Mucosa of gallbladder (tissue), 1 donor: ENCODE results near the gene SMG6. TPM values are rescaled to one million over a fixed set of nuclear protein-coding genes. Genes with fewer than 3 reads are reported as not detected.
"Not testable (repeated sequence)": the region's sequence is repeated elsewhere in the genome, so short reads cannot be mapped to it uniquely, and the experiment has no call there.

Experiments used
- DNase-seq: peaks from one replicate; pipeline ENCODE4 v3.0.0-alpha.2; 2020; ENCODE audit warnings: low spot score
- total RNA-seq: library from RNA; stranded (reverse); gene quantifications from one replicate; pipeline ENCODE4 v1.2.1, GENCODE V29; 2021
- donor health status: DM: no; HTN: no; CAD: no.

Gene SMG6
- total RNA-seq, 1 donor from 2014 or later: 36.9 TPM

DNA sequence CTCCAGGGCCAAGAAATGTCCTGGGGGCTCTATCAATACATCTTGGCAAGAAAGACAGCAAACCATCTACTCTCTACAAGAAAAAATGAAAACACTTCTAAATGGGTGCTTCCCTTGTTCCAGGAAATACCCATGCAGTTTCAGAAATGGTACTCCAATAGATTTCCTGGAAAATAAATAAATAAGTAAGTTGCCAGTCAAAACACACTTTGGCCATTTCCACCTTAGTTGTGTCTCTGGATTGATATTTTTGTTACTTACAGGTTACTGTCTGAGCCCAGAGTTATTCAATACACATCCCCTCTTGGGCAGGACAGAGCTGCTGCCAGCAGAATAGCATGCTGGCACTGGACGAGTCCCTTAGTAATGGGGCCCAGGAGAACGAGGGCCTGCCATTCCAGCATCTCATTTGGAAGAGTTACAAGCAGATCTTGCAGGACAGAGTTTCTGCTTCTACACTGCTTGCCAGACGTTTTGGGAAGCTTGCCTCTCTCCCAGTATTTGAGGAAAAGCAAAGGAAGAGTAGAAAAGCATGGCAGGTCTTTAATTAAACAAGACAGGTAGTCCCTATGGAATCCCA, 100.5 kb downstream of the SMG6 start:
- no peak for DNase-seq

DNA sequence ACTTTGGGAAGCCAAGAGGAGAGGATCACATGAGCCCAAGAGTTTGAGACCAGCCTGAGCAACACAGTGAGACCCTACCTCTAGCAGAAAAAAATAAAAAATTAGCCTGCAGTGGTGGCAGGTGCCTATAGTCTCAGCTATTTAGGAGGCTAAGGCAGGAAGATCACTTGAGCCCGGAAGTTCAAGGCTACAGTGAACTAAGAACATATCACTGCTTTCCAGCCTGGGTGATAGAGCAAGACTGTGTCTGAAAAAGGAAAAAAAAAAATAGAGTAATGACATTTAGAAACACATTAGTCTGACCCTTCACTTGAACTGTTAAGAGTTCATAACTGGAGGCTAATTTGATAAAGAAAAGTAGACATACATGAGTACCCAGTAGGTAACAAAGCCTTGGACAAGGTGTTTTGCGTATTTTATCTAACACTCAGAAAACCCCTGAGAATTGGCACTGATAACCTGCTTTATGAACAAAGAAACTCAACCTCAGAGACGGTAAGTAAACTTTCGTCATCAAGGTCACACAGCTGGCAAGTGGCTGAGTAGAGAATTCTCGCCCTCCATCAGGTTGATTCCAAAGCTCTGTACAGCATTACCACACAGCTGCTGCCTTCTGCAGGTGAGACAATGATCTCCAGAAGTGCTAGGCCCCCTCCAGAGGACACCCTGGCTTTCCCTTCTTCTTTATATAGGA, 101.1 kb downstream of the SMG6 start:
- no peak for DNase-seq

DNA sequence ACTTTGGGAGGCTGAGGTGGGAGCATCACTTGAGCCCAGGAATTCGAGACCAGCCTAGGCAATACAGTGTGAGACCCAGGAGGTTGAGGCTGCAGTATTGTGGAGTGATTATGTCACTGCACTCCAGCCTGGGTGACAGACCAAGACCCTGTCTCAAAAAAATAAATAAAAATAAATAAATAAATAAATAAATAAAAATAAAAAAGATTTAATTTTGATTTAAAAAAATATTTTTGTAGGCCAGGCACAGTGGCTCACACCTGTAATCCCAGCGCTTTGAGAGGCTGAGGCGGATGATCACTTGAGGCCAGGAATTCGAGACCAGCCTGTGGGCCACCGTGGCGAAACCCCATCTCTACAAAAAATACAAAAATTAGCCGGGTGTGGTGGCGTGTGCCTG, 104.2 kb downstream of the SMG6 start:
- DNase-seq: not testable (repeated sequence)

DNA sequence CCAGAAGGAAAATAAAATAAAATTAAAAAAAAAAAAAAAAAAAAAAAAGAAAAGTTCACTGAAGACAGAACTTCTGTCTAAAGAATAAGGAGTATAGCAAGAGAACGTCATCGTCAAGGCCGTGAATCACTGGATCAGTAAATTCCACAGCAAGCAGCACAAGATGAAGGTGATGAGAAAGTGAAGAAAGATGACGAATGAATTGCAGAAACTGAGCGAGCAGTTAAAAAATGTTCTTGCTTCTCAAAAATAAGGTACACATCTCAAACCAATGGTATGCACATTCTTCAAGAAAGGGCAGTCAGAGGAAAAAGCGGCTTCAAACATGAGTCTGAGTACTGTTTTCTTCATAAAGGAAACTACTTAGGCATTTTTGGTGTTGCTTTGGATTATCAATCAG, 104.7 kb downstream of the SMG6 start:
- no peak for DNase-seq

DNA sequence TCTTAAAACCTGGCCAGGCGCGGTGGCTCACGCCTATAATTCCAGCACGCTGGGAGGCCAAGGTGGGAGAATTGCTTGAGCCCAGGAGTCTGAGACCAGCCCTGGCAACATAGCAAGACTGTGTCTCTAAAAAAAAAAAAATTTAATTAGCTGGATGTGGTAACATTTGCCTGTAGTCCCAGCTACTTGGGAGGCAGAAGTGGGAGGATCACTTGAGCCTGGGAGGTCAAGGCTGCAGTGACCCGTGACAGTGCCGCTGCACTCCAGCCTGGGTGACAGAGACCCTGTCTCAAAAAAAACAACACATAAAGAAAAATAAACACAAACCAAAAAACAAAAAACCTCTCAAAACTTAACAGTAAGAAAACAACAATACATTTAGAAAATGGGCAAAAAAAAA, 106.3 kb downstream of the SMG6 start:
- no peak for DNase-seq

DNA sequence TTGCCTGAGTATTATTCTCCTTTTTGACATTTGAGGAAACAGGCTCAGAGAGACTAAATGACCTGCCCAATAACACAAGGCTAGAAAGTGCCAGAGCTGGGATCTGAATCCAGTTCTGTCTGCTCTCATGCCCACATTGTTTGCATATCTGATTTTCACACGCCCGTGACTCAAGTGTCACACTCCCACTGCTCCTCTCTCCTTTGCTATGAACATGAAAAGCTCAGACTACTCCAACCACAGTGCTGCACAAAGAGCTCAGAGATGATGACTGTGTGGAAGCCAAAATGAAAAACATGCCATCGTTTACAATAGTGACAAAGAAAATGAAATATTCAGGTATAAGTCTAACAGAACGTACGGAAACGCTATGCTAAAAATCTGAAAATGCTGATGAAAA, 107.9 kb downstream of the SMG6 start:
- DNase-seq: no peak

DNA sequence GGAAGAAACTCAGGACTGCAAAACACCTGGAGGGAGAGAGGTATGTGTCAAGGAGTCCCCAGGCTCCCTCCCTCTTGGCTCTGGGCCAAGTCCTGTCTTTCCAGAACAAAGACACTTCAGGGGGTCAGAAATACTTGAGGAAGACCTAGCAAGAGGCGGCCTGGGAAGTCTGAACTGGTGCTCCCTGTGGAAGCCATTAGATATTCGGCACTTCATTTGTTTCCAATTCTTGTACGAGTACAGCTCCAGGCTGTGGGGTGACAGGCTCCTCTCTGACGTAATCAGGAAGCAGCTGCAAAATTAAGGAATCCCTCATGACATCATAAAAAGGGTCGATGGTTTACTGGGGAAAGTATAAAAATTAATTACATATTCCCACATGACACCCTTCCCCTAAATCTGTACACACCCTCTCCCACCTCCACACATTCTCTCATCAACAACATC, 108.7 kb downstream of the SMG6 start:
- DNase-seq: no peak

DNA sequence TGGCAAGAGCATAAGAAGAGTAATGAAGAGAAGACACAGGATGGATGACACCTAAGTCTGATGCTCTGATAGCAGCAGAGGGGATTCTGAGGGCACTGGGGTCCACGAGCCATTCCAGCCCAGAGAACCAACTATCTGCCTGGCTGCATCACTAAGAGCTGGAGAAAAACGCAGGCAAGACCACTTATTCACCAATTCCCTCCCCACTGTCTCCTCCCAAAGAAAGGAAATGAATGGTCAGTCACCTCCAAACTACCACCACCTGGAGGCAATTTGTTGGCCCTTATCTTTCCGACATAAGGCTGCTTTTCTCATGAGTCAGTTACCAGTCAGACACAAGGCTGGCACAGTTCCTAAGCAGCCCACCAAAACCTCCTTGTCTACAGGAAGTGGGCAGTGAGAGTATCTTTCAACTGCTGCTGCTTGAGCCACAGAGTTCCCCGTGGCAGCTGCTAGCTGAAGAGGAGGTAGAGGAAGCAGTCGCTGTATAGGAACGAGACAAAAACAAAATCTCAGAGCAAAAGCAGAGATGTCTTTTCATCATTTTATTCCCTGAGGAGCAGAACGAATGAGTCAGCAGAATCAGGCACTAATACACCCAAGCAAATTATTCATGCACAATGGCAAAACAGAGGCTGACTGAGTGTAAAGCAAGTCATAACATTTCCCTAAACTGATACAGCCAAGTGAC, 111.1 kb downstream of the SMG6 start:
- DNase-seq: no peak

DNA sequence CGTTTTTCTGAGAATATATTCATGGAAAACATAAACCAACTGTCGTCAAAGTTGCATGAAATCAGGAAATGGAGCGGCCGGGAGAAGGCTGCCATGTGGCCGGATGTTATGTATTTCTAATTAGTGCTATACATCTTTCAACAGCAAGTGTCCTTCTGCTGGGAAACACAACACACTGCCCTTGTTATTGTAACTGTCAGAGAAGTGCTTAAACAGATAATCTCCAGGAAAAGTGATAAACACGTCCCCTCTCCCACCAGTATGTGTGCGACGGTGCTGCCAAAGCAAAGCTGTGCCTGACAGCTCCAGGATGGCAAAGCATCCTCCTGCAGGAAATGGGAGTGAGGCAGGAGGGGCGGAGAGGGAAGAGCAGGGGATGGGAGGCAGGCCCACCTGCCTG, 111.8 kb downstream of the SMG6 start:
- DNase-seq: no peak

DNA sequence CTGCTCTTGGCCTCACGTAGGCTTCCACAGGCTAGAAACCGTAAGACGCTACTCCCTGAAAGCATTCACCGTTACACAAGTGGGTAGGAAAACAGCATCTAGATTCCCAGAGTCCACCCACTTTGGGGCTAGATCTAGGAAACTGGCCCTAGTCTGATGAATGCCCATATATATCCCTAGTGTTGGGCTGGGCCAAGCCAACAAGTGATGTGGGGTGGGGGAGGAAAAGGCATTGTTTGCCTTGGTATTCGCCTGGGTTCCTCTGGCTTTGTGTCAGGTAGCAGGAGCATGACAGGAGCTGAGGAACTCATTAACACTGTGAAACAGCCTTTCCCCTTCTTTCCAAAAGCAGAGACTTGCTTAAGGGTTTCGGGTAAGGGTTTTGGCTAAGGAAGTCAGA, 112.4 kb downstream of the SMG6 start:
- no peak for DNase-seq

DNA sequence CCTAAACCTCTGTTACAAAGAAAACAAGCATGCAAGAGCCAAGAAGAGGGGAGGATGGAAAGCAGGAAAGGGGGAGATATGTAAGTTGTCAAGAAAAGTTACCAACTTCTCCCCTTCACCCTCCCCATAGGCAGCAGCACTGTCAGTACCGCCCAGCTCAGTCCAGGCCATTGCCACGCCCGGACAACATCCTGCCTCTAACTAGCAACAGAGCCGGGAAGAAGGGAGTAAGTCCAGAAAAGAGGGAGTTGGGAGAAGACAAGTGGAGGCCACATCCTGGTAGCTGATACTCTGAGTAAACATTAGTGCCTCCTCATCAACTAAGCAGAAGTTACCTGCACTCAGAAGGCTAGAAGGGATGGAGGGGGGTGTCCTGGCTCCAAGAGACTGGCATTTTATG, 113.6 kb downstream of the SMG6 start:
- no peak for DNase-seq

DNA sequence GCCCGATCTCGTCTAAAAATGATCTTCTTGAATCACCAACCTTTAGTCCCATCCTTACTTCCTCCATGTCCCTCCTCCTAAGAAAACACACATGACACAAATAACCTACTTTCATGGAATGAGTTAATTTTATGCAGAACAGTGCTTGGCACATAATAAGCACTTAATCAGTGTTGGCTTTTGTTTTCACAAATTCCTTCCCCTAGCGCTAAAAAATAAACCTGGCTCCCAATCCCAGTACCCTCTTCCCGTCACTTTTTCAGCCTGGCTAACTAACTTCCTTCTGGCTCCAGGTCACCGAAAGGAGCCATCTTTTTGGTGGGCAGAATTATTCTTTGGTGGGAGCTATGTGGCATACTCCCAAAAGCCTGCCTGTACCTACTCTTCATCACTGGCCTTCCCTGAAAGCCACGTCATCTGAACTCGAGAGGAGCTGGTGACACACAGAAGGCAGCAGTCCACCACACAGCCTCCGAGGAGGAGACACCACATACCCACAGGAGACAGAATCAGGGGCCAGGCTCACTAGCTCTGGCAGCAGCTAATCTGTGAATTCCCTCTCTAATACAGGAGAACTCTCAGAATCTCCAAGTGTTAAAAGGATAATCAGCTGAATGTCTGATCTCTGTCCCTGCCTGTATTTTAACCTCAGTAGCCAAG, 114.5 kb downstream of the SMG6 start:
- DNase-seq: no peak

DNA sequence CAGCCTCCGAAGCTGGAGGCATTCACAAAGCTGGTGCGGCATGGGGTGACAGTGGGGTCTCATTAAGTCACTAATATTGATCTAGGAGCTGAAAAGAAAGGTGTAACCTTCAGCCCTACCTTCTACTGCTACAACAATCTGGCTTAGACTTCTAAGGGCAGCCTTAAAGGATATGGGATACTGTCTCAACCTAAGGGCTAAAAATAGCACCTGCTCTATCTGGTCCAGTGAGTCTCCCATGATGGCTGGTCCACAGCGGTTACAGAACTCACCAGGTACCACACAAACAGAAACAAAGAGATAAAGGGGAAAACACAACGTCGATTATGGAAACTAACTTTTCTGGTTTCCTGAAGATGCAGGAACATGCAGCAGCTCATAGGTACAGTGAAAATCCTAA, 115.8 kb downstream of the SMG6 start:
- no peak for DNase-seq

DNA sequence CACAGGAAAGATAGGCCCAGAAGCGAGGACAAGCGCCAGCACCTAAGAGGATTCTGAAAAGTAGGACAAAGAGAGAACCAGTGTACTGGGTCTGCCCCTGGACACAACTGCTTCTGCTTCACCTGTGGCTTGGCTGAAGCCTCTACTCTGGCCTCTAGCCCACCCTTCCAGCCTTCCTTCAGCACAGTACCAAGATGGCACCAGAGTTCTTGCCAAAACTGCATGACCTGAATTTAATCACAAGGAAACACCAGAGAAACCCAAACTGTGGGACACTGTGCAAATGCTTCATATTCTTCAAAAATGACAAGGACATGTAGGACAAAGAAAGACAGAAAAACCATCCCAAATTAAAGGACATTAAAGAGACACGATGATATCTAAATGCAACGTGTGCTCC, 116.6 kb downstream of the SMG6 start:
- DNase-seq: no peak

DNA sequence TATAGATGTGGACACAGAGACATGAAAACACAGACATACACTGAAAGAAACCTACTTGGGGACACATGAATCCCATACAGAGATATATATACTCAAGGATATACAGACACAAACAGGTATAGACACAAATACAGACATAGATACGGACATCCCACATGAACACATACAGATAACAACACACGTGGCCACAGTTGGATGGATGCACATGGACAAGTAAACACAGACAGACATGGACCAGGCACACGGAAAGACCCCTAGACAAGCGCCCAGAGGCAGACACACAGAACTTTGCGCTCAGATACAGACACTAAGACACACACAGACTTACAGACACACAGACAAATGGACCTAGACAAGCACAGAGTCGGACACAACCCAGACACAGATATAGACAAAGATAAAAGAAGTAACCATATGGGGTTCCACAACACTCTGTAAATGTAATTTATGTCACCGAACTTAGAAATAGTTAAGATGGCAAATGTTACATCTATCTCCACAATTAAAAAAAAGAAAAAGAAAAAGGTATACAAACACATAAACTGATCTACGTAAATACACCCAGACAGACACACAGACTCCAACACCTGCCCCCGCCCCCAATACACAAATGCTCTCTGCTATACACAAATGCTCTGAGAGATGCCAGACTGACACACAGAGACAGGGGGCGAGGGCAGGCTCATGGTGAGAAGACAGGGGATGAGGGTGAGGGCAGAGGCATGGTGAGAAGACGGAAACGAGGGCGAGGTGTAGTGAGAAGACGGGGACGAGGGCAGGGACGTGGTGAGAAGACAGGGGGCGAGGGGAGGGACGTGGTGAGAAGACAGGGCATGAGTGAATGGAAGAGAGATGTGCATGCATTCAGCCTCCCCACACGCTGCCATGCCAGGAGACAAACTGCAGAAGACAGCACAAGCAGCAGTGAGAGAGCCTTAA, 118.3 kb downstream of the SMG6 start:
- DNase-seq: no peak

DNA sequence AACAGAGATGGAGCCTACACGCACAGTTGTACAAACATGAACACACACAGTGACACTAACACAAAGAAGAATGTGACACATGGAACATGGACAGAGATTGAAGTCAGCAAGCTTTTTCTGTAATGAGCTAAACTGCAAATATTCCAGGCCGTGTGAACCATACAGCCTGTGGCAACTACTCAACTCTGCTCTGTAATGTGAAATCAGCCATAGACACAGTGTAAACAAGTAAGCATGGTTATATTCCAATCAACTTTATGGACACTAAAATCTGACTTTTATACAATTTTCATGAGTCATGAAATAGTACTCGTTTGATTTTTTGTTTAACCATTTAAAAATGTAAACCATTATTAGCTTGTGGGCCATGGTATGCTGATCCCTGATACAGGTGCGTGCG, 120.2 kb downstream of the SMG6 start:
- DNase-seq: no peak

DNA sequence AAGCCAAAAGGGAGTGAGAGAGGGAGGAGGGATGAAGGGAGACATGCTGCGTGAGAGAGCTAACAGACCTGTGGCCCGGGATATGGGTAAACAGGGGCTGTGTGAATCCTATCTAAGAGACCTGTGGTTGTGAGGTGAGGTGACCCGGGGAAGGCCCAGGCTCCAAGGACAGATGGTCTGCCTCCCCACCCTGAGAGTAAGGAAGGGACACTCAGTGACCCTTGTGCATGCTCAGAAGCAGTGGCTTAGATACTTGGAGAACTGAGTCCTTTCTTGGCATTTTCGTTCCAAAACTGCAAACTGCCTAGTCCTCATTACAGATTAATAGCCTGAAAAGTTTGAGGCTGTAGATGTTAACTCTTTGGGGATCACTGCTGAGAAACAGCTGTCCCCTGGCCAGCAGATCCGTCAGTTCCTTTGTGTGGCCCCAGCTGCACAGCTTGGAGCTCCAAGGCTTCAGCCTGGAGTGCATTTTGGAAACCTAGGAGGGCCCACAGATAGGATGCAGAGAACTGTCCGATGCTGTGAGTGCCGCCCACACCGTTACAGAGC, 121.6 kb downstream of the SMG6 start:
- DNase-seq: no peak

DNA sequence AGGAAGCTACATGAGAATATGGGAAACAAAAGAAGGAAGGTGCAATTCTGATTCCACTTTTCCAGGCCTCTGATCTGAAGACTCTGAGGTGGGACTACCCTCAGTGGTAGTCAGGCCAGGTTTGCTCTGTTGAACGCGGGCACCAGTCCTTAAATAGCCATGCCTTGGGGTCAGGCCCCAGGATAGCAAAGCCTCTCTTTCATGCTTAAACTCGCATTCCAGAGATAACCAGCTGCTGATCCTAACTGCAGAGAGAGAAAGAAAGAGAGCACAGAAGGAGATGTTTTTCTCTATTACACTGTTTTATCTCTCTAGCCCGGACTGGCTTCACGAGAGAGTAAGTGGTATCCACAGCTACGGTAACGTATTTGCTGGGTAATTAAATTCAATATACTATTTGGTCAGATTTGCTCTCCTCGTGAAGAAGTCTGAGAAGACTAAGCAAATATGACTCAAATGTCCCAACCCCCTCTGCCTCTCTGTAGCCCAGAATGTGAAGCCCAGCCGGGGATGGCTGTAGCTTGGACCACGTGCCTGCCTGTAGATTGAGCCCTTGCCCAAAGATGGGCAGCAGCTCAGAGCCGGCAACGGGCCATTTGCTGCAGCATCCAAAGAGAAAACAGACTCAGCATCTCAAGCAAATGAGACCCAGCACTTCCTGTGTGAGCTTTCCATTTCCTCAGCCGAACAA, 122.2 kb downstream of the SMG6 start:
- DNase-seq: peak; percentile 51

DNA sequence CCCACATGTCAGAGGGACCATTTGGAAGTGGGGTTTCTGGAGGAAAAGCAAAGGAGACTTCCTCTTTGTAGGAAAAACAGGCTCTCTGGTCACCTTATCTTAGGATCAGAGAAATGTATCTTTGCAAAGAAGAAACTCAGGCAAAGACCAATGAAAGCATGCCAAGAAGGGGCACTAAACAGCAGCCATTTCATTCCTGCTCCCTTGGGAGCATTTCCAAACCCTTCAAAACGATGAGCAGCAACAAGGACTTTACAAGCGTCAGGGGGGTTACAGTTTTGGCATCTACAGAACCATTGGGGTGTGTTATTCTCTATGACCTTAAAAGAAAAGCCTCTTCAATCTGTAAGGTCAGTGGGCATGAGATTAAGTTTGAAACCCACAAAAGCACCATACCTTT, 122.8 kb downstream of the SMG6 start:
- no peak for DNase-seq

DNA sequence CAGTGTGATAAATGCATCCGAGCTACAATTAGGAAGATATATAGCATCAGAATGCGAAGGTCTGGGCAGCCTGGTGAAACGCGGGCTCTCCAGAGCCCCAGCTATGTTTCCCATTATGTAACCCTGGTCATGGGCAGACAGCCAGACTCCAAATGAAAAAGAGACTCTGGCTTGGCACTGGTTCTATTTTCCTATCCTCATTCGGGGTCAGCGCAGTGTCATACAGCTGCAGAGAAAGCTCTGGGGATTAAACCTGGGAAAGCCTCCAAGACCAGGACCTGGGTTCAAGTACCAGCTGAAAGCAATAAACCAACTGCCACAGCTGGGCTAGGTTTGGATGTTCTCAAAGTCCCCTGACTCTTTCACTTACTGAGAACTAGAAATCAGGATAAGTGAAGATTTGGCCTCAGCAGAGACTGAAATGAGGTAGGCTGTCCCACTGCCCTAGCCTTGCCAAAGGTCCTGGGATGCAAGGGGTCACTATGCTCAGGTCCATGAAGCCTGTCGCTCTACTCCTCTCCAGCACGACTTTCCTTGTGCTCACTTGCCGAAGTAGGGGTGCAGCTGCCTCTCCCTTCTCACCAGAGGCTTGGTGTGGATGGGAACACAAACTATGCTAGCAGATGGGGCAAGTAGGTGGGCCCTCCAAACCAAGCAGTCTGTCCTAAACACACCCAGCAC, 123.8 kb downstream of the SMG6 start:
- peak; percentile 86 for DNase-seq
